NCI-H2196 (cell line): Measurements from ENCODE around the gene PCSK4.
"Not testable (repeated sequence)": the region's sequence is repeated elsewhere in the genome, so short reads cannot be mapped to it uniquely, and the experiment has no call there.

Experiments
- DNase-seq: peaks from one replicate; lab custom pipeline; 2025; ENCODE audit not compliant: unreplicated experiment; lab: John Stamatoyannopoulos, UW

PCSK4 gene

DNA sequence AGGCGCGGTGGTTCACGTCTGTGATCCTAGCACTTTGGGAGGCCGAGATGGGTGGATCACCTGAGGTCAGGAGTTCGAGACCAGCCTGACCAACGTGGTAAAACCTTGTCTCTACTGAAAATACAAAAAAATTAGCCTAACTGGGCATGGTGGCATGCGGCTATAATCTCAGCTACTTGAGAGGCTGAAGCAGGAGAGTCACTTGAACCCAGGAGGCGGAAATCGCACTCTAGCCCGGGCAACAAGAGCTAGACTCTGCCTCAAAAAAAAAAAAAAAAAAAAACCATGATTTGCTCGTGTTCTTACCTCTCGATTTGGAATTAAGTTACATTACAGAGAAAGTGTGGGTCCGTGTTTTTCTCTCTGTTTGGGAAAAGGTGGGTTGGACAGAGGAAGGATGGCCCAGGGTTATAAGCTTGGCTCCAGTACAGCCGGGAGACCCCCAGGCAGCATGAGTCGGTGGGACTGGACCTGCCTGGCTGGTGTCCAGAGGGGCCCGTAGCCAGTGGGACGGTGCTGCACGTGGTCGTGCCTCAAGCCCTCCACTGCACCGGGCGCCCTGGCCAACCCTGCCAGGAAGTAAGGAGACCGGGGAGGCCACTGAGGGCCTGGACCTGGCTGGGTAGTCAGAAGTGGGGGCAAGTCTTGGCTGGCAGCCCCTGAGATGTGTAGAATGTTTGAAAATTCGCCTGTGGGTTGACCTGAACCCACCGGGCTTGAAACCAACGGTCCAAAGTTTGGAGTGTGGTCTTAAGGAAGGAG, 48.3 kb downstream of the PCSK4 start:
- DNase-seq, result no peak

DNA sequence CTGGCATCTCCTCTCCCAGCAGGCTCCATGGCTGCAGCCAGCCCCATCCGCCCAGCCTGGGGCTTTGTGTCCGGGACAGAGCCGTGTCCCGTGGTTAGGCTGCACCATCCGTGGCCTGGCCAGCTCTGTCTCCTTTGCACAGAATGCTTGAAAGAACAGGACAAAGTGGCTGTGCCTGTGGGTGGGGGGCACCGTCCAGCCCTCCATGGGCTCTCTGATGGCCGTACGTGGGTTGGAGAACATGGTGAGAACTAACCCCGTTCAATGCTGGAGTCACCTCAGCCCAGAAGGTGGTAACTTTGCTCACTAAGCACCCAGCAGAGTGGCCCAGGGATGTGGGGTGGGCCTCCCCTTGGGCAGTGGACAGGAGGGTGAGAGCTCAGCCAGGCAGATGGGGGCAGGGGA, 49.1 kb downstream of the PCSK4 start:
- no peak for DNase-seq

DNA sequence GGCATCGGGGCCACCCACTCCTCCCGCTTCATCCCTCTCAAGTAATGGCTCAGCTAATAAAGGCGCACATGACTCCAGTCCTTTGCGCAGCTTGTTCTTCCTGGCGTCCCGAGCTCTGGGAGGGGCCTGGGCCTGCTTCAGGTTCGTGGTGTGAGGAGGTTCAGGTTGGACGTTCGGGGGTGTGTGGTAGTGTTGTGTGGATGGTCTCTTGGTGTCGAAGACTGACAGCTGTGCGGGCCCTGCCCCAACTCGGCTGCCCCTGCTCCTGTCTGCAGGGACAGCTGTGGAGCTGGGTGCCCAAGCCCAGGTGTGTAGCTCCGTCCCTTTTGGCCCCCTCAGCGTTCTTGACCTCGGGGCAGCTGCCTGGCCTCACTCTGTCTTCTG, 49.7 kb downstream of the PCSK4 start:
- DNase-seq, result no peak

- not testable (repeated sequence) for DNase-seq
Measured at GRCh38 chr19:1439525-1440417, 50.4 kb downstream of the PCSK4 start.

GRCh38 chr19:1438933-1439354, 51.2 kb downstream of the PCSK4 start:
- DNase-seq, result no peak

- peak; percentile 97 for DNase-seq
Measured at GRCh38 chr19:1438035-1438932, 51.9 kb downstream of the PCSK4 start, which contains the start of gene RPS15. RPS15 (plus strand) TSS chr19:1438396; CDS start chr19:1438426, 30 bp downstream.

DNA sequence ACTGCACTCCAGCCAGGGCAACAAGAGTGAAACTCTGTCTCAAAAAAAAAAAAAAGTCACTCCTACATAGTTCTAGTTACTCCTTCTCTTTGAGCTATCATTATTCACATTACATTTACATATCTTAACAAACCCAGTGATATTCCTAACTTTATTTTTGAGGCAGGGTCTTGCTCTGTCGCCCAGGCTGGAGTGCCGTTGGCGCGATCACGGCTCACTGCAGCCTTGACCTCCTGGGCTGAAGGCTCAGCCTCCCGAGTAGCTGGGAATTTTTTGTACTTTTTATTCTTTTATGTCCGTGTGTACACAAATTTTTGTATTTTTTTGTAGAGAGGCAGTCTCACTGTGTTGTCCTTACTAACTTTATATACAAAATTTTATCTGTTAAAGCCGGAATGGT, 52.5 kb downstream of the PCSK4 start:
- no peak for DNase-seq

DNA sequence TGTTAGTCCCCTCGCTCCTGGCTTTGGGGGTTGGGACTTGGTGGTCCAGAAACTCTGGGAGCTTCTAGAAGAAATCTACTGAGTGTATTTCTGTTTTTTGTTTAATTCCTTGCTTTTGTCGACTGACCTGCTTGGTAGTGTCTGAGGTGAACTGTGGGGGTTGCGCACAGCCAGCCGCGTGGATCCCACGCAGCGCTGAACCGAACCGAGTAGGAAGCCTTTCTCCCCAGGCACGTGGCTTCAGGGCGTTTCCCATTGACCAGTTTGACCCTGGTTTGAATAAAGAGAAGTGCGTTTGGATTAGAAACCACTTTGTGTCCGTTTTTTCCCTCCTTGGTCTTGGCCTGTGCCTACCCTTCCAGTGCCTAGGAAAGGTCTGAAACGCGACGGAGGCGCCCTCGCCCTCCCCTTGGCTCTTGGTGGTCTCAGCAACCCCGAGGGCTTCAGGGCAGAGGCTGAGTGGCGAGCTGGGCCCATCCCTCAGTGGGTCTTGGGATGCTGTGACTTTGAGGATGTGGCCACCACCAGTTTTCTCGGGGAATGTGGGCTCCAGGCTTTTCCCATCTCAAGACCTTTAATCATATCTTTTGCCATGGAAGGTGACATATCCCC, 54.7 kb downstream of the PCSK4 start:
- no peak for DNase-seq

- no peak for DNase-seq
Measured at GRCh38 chr19:1434577-1435060, 55.5 kb downstream of the PCSK4 start.

DNA sequence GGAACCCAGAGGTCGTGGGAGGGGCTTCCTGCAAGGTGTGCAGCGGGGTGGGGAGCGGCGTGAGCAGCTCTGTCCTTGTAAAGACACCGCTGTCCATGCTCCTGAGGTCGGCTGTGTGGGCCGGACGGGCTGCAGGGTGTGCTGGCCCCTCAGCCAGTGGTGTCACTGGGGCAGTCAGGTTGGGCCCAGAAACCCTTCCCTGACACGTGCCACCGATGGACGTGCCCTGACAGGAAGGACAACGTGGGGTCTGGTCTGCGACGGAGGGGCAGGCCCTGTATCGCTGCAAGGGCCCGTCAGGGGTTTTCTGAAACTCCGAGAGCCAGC, 56.1 kb downstream of the PCSK4 start:
- DNase-seq, result no peak

DNA sequence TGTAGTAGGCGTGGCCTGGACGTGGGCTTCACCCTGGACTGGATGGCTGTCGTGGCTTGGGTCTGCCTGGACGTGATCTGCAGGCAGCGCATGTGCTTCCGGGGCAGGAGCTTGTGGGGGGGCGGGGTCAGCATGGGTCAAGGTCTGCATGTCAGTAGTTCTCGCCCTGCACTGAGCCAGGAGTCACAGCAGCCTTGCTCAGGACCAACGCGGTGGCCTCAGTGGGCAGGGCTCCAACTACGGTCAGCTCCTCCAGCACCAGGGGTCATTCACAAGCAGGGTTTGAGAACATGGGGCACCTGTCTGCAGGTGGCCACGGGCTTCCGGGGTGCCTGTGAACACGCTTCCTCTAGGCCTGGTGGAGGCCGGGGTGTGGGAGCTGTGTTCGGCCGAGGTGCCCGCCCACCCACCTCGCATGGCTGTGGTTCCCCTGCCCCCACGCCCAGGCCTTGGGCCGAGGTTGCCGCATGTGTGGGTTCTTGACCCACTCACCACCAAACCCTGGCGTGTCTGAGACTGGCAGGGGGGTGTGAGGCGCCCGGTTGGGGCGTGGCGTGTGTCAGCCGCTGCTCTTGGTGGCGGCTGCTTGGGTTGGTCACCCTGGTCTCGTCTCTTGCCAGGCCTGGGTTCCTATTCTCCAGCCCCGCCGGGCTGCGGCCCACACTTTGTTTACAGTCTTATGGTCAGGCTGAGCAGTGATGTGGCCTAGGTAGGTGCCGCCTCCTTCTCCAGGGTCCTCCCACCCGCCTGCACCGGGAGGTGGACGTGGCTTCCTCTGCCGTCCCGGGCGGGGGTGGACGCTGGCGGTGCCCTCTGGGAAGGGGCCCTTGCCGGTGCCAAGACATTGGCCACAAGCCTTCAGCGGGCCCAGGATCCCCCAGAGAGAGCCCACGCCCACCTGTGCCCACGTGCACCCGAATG, 56.8 kb downstream of the PCSK4 start:
- DNase-seq, result no peak

DNA sequence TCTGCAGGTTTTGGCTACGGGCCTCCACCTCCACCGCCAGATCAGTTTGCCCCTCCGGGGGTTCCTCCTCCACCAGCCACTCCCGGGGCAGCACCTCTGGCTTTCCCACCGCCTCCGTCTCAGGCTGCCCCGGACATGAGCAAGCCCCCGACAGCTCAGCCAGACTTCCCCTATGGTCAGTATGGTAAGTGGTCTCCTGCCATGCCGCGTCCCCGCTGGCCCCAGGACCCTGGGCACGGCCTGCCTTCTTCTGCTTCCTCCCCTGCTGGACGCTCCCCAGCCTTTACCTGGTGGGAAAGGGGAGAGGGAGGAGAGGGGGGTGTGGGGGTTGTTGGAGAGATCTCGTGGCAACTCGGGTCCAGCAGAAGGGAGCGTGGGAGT, 57.7 kb downstream of the PCSK4 start:
- DNase-seq, result no peak

DNA sequence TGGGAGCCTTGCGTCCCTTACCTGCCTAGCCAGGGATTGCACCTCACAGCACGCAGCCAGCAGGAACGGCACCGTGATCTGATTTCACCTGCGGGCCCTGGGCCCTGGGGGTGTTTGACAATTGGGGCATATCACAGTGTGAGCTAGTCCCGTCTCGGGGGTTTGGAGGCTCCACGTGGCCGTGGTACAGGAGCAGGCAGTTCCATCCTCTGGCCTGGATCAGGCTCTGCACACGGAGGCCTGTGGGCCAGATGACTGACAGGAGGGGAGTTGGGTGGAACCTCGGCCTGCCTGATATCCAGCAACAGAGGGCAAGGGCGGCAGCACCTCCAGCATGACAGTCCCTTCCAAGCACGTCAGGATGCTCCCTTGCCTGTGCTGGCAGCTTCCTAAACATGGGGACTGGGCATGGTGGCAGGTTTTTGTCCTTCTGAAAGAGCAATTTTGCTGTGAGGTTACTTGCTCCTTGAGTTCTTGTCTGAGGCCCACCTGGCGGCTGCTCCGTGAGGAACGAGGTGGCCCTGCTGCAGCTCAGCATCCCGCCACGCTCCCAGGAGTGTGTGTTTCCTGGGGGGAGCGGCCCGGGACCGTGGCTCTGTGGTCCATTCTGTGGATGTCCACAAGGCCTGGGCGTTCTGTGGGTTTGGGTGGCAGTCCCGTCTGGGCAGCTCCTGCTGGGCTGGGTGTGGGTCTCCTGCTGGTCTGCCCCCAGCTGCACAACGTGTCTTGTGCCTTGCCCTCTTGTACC, 58.2 kb downstream of the PCSK4 start:
- no peak for DNase-seq
